Fibroblast of skin of left quadriceps (primary cell): ENCODE results near the gene INHBB.

ENCODE experiments used
- DNase-seq, 2 experiments: peaks; one replicate each; pipeline ENCODE4 v3.0.0-alpha.2; 2013; ENCODE audit warnings: low read depth in 2 of 2

The INHBB gene

GRCh38 chr2:120341977-120342376 is 4.0 kb upstream of the INHBB start:
- no peak for DNase-seq

- no peak for DNase-seq
These were observed 3.5 kb upstream of the INHBB start for GRCh38 chr2:120342446-120342845.

GRCh38 chr2:120343100-120343432 is 2.9 kb upstream of the INHBB start:
- no peak for DNase-seq

- DNase-seq, result peak; percentile 44
These were observed 2.4 kb upstream of the INHBB start for GRCh38 chr2:120343433-120344105.

GRCh38 chr2:120344214-120344975 is 1.5 kb upstream of the INHBB start:
- no peak for DNase-seq

- DNase-seq, result no peak
These were observed 857 bp upstream of the INHBB start for GRCh38 chr2:120344976-120345581.

GRCh38 chr2:120345608-120346007 is 328 bp upstream of the INHBB start:
- DNase-seq, result no peak

- no peak for DNase-seq
These were observed 877 bp downstream of the INHBB start for GRCh38 chr2:120346667-120347358.

- no peak for DNase-seq
These were observed 1.6 kb downstream of the INHBB start for GRCh38 chr2:120347396-120348060.

- no peak for DNase-seq
These were observed 2.3 kb downstream of the INHBB start for GRCh38 chr2:120348134-120348736.

GRCh38 chr2:120348737-120349439 is 3.0 kb downstream of the INHBB start:
- DNase-seq, result peak; percentile 17 to 18

- no peak for DNase-seq
These were observed 3.5 kb downstream of the INHBB start for GRCh38 chr2:120349440-120349921.

- DNase-seq, result no peak
These were observed 4.1 kb downstream of the INHBB start for GRCh38 chr2:120350080-120350479.

GRCh38 chr2:120350801-120351320 is 4.9 kb downstream of the INHBB start:
- DNase-seq, result no peak

GRCh38 chr2:120352696-120353590 is 7.0 kb downstream of the INHBB start:
- no peak for DNase-seq

GRCh38 chr2:120353591-120353898 is 7.6 kb downstream of the INHBB start:
- no peak for DNase-seq

GRCh38 chr2:120353931-120354330 is 8.0 kb downstream of the INHBB start:
- no peak for DNase-seq

- no peak for DNase-seq
These were observed 8.5 kb downstream of the INHBB start for GRCh38 chr2:120354467-120354866.

- no peak for DNase-seq
These were observed 9.2 kb downstream of the INHBB start for GRCh38 chr2:120354935-120355779.
